IPS-18c (cell line): ENCODE measurements around the gene ZNF512.
"Not testable (repeated sequence)": the region's sequence is repeated elsewhere in the genome, so short reads cannot be mapped to it uniquely, and the experiment has no call there.

Experiments used
- H3K4me3 ChIP-seq: 2 replicates; pipeline ENCODE4 v1.7.0; 2013; ENCODE audit warnings: low read depth, mild to moderate bottlenecking, low read length, moderate library complexity; ENCODE audit not compliant: insufficient read depth
- H3K9me3 ChIP-seq: one replicate; pipeline ENCODE4 v1.6.1; 2013; ENCODE audit warnings: mild to moderate bottlenecking, low read length, moderate library complexity; ENCODE audit not compliant: control insufficient read depth, insufficient read depth

The ZNF512 gene

GRCh38 chr2:27572998-27573429 lies 9.8 kb upstream of the ZNF512 start:
- H3K9me3 ChIP-seq: no peaks in the 10 kb centered on the region

GRCh38 chr2:27573452-27573851 lies 9.4 kb upstream of the ZNF512 start:
- H3K4me3 ChIP-seq: no peak overlapping the region

More at GRCh38 chr2:27572998-27573429, 9.8 kb upstream of the ZNF512 start:
- H3K4me3 ChIP-seq: no peak overlapping the region

GRCh38 chr2:27581417-27582128 lies 1.3 kb upstream of the ZNF512 start:
- Histone ChIP-seq H3K4me3 (no peak overlapping the region), H3K9me3 (no peaks in the 10 kb centered on the region)

More at GRCh38 chr2:27573452-27573851, 9.4 kb upstream of the ZNF512 start:
- no peaks in the 10 kb centered on the region for H3K9me3 ChIP-seq

- Histone ChIP-seq H3K9me3 (no peaks in the 10 kb centered on the region), H3K4me3 (peak overlapping the region; percentile 79; the same call in 1 of the 2 replicates)
These were observed 630 bp upstream of the ZNF512 start for GRCh38 chr2:27582129-27582694.

- H3K4me3 ChIP-seq: peak overlapping the region; percentile 79
- no peaks in the 10 kb centered on the region for H3K9me3 ChIP-seq
These were observed 611 bp downstream of the ZNF512 start for GRCh38 chr2:27583390-27583915.

DNA sequence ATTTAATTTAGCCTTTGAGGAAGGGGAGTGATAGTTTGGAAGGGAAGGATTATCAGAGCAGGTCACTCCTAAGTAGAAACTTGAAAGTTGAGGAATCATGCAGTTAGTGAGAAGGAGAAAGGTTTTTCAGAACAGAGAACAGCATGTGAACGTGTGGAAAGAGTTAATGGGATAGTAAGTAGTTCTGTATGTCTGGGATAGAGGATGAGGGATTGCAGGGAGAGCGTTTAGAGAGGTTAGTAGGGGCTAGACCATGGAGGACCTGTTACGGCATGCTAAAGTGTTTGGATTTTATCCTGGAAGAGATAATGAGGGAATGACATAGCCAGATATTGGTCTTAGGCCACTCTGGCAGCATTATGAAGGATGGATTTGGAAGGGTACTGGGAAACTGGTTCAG lies 1.8 kb downstream of the ZNF512 start:
- H3K9me3 ChIP-seq: no peaks in the 10 kb centered on the region

DNA sequence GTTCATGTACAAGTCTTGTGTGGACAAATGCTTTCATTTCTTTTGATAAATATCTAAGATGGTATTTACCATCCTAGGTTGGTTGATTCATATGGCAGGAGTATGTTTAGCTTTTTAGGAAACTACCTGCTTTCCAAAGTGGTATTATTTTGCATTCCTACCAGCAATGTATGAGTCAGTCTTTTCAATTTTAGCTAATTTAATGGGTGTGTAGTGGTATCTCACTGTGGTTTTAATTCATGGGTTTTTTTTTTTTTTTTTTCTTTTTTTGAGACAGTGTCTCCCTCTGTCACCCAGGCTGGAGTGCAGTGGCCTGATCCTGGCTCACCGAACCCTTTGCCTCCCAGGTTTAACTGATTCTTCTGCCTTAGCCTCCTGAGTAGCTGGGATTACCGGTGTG lies 4.2 kb downstream of the ZNF512 start:
- Histone ChIP-seq H3K9me3 (no peaks in the 10 kb centered on the region), H3K4me3 (no peak overlapping the region)

More for the DNA sequence above, 1.8 kb downstream of the ZNF512 start:
- 0 out of 2 replicates have a peak overlapping the region, but pooled peaks have one; percentile 10 for H3K4me3 ChIP-seq

DNA sequence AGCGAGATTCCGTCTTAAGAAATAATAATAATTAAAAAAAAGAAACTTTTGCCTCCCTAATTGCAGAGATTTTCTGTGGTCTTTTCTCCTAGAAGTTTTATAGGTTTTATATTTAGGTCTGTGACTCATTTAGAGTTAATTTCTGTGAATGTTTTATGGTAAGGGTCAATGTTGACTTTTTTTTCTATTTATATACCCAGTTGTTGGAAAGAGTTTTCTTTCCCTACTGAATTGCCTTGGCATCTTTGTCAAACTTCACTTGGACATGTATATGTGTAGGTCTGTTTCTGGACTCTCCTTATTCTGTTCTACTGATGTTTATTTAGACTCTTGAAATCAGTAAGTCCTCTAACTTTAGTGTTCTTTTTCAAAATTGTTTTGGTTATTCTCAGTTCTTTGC lies 5.5 kb downstream of the ZNF512 start:
- Histone ChIP-seq H3K4me3 (no peak overlapping the region), H3K9me3 (peaks cover under 1% of the 10 kb centered on the region)

GRCh38 chr2:27591745-27592144 lies 8.9 kb downstream of the ZNF512 start:
- H3K4me3 ChIP-seq: no peak overlapping the region
- H3K9me3 ChIP-seq: peaks cover 3% of the 10 kb centered on the region

- peaks cover 3% of the 10 kb centered on the region for H3K9me3 ChIP-seq
These were observed 10.4 kb downstream of the ZNF512 start for GRCh38 chr2:27593240-27593639.

DNA sequence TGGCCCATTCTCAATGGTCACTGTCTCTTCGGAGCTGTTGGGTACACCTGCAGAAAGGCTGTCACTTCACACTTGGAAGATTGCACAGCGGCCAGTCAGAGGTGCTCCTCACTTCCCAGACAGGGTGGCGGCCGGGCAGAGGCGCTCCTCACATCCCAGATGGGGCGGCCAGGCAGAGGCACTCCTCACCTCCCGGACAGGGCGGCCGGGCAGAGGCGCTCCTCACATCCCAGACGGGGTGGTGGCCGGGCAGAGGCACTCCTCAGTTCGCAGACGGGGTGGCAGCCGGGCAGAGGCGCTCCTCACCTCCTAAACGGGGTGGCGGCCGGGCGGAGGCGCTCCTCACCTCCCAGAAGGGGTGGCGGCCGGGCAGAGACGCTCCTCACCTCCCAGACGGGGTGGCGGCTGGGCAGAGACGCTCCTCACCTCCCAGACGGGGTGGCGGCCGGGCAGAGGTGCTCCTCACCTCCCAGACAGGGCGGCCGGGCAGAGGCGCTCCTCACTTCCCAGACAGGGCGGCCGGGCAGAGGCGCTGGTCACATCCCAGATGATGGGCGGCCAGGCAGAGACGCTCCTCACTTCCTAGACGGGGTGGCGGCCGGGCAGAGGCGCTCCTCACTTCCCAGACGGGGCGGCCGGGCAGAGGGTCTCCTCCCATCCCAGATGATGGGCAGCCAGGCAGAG lies 11.3 kb downstream of the ZNF512 start:
- not testable (repeated sequence) for H3K9me3 ChIP-seq, H3K4me3 ChIP-seq

More at GRCh38 chr2:27593240-27593639, 10.4 kb downstream of the ZNF512 start:
- no peak overlapping the region for H3K4me3 ChIP-seq

- H3K9me3 ChIP-seq, H3K4me3 ChIP-seq: not testable (repeated sequence)
These were observed 12.6 kb downstream of the ZNF512 start for GRCh38 chr2:27595412-27595811.

GRCh38 chr2:27596627-27597026 lies 13.8 kb downstream of the ZNF512 start:
- H3K9me3 ChIP-seq: peaks cover 3% of the 10 kb centered on the region
- H3K4me3 ChIP-seq: no peak overlapping the region

GRCh38 chr2:27606611-27607010 lies 23.8 kb downstream of the ZNF512 start:
- H3K9me3 ChIP-seq: no peaks in the 10 kb centered on the region
- H3K4me3 ChIP-seq: no peak overlapping the region

DNA sequence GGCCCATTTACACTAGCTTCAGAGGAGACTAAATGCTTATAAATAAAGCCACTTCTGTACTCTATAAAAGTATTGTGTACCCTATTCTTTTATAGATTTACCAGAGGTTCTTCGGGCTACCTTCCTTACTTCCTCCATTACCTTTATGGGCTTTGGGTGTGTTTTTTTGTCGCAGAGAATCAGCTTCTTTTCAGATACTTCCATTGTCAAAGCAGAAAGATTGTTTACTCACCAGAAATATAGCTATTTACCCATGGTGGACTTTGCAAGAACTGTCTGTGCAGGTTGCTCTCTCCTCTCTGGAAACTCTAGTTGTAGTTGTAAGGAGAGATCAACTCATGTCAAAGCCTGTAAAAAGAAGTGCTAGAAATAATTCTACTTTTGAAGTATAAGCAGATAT lies 31.1 kb downstream of the ZNF512 start:
- Histone ChIP-seq H3K4me3 (no peak overlapping the region), H3K9me3 (no peaks in the 10 kb centered on the region)

- Histone ChIP-seq H3K9me3 (no peaks in the 10 kb centered on the region), H3K4me3 (no peak overlapping the region)
These were observed 32.5 kb downstream of the ZNF512 start for GRCh38 chr2:27615316-27615715.

- Histone ChIP-seq H3K9me3 (no peaks in the 10 kb centered on the region), H3K4me3 (no peak overlapping the region)
These were observed 38.7 kb downstream of the ZNF512 start for GRCh38 chr2:27621524-27621923.

DNA sequence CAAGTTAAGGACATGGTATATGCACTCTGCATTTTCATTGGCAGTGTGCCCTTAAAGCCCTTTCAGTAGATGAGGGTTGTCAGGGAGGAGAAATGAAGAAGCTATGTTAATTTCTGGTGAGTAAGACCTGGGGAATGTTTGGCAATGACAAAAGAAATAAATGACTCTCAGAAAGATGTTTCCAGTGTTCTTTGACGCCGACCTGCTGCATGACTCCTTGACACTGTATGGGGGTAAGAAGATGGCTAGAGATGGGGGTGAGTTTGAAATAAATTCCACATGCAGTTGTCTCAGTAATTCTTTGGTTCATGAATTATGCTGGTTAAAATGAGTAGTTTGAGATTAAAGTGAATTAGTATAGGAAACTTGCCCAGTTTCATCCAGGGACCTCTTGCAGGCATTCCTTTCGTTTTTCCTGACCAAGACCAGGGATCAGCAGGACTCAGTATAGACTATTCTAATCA lies 40.1 kb downstream of the ZNF512 start:
- H3K4me3 ChIP-seq: no peak overlapping the region
- H3K9me3 ChIP-seq: no peaks in the 10 kb centered on the region
